GM23338 (cell line): ENCODE data around the gene ABHD17A.

ENCODE experiments used
- CREB1 ChIP-seq: fragments of 250-450 bp; sonication (Bioruptor Pico); IDR thresholded peaks from 2 replicates; pipeline ENCODE4 v1.5.0; 2020; ENCODE audit warnings: low read depth, mild to moderate bottlenecking, moderate library complexity
- ETS1 ChIP-seq: IDR thresholded peaks from 2 replicates; pipeline ENCODE4 v1.6.1; 2016; ENCODE audit warnings: antibody characterized with exemption
- EZH2 ChIP-seq: fragments of 200-600 bp; sonication (generic); IDR thresholded peaks from one replicate; pipeline ENCODE4 v1.8.0; 2017; ENCODE audit warnings: antibody characterized with exemption, mild to moderate bottlenecking, low read depth; ENCODE audit not compliant: unreplicated experiment
- EZH2phosphoT487 ChIP-seq: fragments of 200-600 bp; sonication (generic); IDR thresholded peaks from one replicate; pipeline ENCODE4 v1.8.1; 2018; ENCODE audit warnings: antibody characterized with exemption; ENCODE audit not compliant: unreplicated experiment
- JUNB ChIP-seq: IDR thresholded peaks from one replicate; pipeline ENCODE4 v1.6.1; 2016; ENCODE audit warnings: antibody characterized with exemption; ENCODE audit not compliant: unreplicated experiment
- NANOG ChIP-seq: IDR thresholded peaks from 2 replicates; pipeline ENCODE4 v1.6.1; 2016; ENCODE audit warnings: antibody characterized with exemption, borderline replicate concordance
- POLR2AphosphoS5 ChIP-seq: IDR thresholded peaks from 2 replicates; pipeline ENCODE4 v1.6.1; 2016; ENCODE audit warnings: antibody characterized with exemption, low read depth
- ZNF114 ChIP-seq: fragments of 250-450 bp; sonication (Bioruptor Pico); IDR thresholded peaks from 2 replicates; pipeline ENCODE4 v1.5.0; 2020; ENCODE audit warnings: mild to moderate bottlenecking, moderate library complexity
- ZNF331 ChIP-seq: fragments of 250-450 bp; sonication (Bioruptor Pico); IDR thresholded peaks from 2 replicates; pipeline ENCODE4 v1.5.0; 2020; ENCODE audit warnings: low read depth, mild to moderate bottlenecking, moderate library complexity
- ZNF462 ChIP-seq: fragments of 250-450 bp; sonication (Bioruptor Pico); IDR thresholded peaks from 2 replicates; pipeline ENCODE4 v1.5.0; 2020; ENCODE audit warnings: mild to moderate bottlenecking, moderate library complexity
- TF ChIP-seq, protein P1 (sequence below), 2 experiments: fragments of 200-600 bp in 1 of 2; sonication (generic) in 1 of 2; conservative IDR thresholded peaks; 2 replicates each; pipeline versions ENCODE4 v1.5.1 to v1.6.1; 2016 to 2017; ENCODE audit warnings: antibody characterized with exemption in 2 of 2, low read depth in 2 of 2, mild to moderate bottlenecking in 2 of 2, moderate library complexity in 1 of 2
- TF ChIP-seq, protein P2 (sequence below): IDR thresholded peaks from one replicate; pipeline ENCODE4 v1.6.1; 2018; ENCODE audit warnings: antibody characterized with exemption; ENCODE audit not compliant: unreplicated experiment

GRCh38 chr19:1933942-1934341 is 48.6 kb upstream of the ABHD17A start:
- TF ChIP-seq EZH2 (no peak), EZH2phosphoT487 (no peak), POLR2AphosphoS5 (no peak), JUNB (no peak), CREB1 (CRISPR knock-in tag) (no peak), ZNF114 (CRISPR knock-in tag) (no peak), ZNF462 (CRISPR knock-in tag) (no peak), NANOG (no peak), ETS1 (no peak), ZNF331 (CRISPR knock-in tag) (no peak)
- TF ChIP-seq, protein P1, sequence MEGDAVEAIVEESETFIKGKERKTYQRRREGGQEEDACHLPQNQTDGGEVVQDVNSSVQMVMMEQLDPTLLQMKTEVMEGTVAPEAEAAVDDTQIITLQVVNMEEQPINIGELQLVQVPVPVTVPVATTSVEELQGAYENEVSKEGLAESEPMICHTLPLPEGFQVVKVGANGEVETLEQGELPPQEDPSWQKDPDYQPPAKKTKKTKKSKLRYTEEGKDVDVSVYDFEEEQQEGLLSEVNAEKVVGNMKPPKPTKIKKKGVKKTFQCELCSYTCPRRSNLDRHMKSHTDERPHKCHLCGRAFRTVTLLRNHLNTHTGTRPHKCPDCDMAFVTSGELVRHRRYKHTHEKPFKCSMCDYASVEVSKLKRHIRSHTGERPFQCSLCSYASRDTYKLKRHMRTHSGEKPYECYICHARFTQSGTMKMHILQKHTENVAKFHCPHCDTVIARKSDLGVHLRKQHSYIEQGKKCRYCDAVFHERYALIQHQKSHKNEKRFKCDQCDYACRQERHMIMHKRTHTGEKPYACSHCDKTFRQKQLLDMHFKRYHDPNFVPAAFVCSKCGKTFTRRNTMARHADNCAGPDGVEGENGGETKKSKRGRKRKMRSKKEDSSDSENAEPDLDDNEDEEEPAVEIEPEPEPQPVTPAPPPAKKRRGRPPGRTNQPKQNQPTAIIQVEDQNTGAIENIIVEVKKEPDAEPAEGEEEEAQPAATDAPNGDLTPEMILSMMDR (conservative IDR thresholded peaks at IDR 0.05; ENCODE audit: low read depth in 2 of 2), result no peak
- TF ChIP-seq, protein P2, sequence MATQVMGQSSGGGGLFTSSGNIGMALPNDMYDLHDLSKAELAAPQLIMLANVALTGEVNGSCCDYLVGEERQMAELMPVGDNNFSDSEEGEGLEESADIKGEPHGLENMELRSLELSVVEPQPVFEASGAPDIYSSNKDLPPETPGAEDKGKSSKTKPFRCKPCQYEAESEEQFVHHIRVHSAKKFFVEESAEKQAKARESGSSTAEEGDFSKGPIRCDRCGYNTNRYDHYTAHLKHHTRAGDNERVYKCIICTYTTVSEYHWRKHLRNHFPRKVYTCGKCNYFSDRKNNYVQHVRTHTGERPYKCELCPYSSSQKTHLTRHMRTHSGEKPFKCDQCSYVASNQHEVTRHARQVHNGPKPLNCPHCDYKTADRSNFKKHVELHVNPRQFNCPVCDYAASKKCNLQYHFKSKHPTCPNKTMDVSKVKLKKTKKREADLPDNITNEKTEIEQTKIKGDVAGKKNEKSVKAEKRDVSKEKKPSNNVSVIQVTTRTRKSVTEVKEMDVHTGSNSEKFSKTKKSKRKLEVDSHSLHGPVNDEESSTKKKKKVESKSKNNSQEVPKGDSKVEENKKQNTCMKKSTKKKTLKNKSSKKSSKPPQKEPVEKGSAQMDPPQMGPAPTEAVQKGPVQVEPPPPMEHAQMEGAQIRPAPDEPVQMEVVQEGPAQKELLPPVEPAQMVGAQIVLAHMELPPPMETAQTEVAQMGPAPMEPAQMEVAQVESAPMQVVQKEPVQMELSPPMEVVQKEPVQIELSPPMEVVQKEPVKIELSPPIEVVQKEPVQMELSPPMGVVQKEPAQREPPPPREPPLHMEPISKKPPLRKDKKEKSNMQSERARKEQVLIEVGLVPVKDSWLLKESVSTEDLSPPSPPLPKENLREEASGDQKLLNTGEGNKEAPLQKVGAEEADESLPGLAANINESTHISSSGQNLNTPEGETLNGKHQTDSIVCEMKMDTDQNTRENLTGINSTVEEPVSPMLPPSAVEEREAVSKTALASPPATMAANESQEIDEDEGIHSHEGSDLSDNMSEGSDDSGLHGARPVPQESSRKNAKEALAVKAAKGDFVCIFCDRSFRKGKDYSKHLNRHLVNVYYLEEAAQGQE, result no peak
